KMS-11 (cell line): ENCODE data around the gene PDLIM1.

Experiments used
- H2AFZ ChIP-seq: fragments of 200-600 bp; sonication (generic); 2 replicates; pipeline ENCODE4 v1.6.1; 2016; ENCODE audit warnings: antibody characterized with exemption, mixed run types, low read depth
- H3K27ac ChIP-seq: fragments of 200-600 bp; sonication (generic); 2 replicates; pipeline ENCODE4 v1.6.1; 2016; ENCODE audit warnings: mild to moderate bottlenecking, mixed run types
- H3K27me3 ChIP-seq: fragments of 200-600 bp; sonication (generic); 2 replicates; pipeline ENCODE4 v1.6.1; 2017; ENCODE audit warnings: mild to moderate bottlenecking, low read depth, mixed run types, moderate library complexity; ENCODE audit not compliant: insufficient read depth
- H3K36me3 ChIP-seq: fragments of 200-600 bp; sonication (generic); 2 replicates; pipeline ENCODE4 v1.6.1; 2017; ENCODE audit warnings: mild to moderate bottlenecking, mixed run types; ENCODE audit not compliant: insufficient read depth
- H3K4me1 ChIP-seq: fragments of 200-600 bp; sonication (generic); 2 replicates; pipeline ENCODE4 v1.6.1; 2016; ENCODE audit warnings: mild to moderate bottlenecking, low read depth, mixed run types; ENCODE audit not compliant: poor library complexity, severe bottlenecking
- H3K4me2 ChIP-seq: fragments of 200-600 bp; sonication (generic); 2 replicates; pipeline ENCODE4 v1.7.0; 2016; ENCODE audit warnings: mild to moderate bottlenecking, mixed run types
- H3K4me3 ChIP-seq: fragments of 200-600 bp; sonication (generic); IDR thresholded peaks from 2 replicates; pipeline ENCODE4 v1.6.1; 2017; ENCODE audit warnings: low read depth, low read length, mixed read lengths; ENCODE audit not compliant: insufficient read depth
- H3K79me2 ChIP-seq: fragments of 200-600 bp; sonication (generic); 2 replicates; pipeline ENCODE4 v1.6.1; 2016; ENCODE audit warnings: low read depth, mixed run types; ENCODE audit not compliant: insufficient read depth
- H3K9ac ChIP-seq: fragments of 200-600 bp; sonication (generic); 2 replicates; pipeline ENCODE4 v1.6.1; 2016; ENCODE audit warnings: mild to moderate bottlenecking, mixed run types
- H4K20me1 ChIP-seq: fragments of 200-600 bp; sonication (generic); 2 replicates; pipeline ENCODE4 v1.6.1; 2016; ENCODE audit warnings: mild to moderate bottlenecking, mixed run types; ENCODE audit not compliant: insufficient read depth
- CTCF ChIP-seq: fragments of 200-600 bp; sonication (generic); conservative IDR thresholded peaks from 2 replicates; pipeline ENCODE4 v1.6.1; 2017; ENCODE audit warnings: low read depth, mild to moderate bottlenecking, antibody characterized with exemption, low read length, moderate library complexity, mixed read lengths

Gene PDLIM1

GRCh38 chr10:95275726-95276366 lies 15.0 kb downstream of the PDLIM1 start:
- no peak for TF ChIP-seq CTCF
- Histone ChIP-seq H3K4me1 (peaks cover 6% of the 10 kb centered on the region), H3K36me3 (no peaks in the 10 kb centered on the region), H3K27me3 (no peaks in the 10 kb centered on the region), H4K20me1 (no peaks in the 10 kb centered on the region), H3K9ac (no peak overlapping the region), H3K27ac (no peak overlapping the region), H3K4me3 (no peak overlapping the region), H2AFZ (no peak overlapping the region), H3K79me2 (peaks cover 48% of the 10 kb centered on the region; the same call in 1 of the 2 replicates), H3K4me2 (no peak overlapping the region)

DNA sequence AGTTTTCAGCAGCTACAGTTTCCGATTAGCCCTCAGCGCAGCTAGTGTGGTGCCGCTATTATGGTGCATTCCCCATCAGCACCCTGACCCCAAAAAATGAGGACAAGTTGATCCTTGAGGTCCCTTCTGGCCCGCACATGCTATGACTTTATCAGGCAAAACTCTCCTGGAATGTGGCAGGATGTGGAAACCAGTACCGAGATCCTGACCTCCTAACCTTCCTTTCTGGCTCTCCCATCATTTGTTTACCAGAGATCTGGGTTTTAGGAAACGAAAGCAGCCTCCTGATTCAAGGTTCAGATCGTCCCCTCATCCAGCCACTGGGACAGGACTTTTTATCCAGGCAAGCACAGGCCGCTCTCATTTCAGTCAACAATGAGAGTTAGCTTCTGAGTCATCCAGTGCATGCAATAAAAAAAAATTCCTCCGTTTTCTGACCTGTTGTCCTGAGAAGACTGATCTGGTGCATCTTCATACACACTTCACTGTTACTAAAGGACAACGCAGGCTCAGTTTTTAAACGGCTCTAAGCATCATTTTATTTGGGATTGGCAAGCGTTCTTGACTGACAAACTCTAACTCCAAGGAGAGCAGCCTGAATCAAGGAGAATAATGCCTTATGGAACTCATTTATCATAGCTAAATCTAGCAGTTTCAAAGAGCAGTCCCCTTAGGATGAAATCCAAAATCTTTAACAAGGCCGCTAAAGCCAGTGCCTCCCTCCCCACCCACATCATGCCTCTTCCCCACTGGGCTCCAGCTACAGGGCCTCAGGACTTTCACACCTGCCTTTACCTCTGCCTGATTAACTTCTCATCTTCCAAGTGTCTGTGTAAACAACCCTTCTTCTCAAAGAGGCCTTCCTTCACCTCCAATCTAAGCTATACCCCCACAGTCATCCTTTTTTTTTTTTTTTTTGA lies 17.1 kb downstream of the PDLIM1 start:
- Histone ChIP-seq H3K4me1 (peaks cover 8% of the 10 kb centered on the region), H4K20me1 (no peaks in the 10 kb centered on the region), H3K27ac (no peak overlapping the region), H3K4me2 (no peak overlapping the region), H3K4me3 (no peak overlapping the region), H3K36me3 (no peaks in the 10 kb centered on the region; the same call in 1 of the 2 replicates), H3K27me3 (no peaks in the 10 kb centered on the region), H2AFZ (no peak overlapping the region), H3K79me2 (peaks cover 30% of the 10 kb centered on the region; the same call in 1 of the 2 replicates), H3K9ac (no peak overlapping the region)
- TF ChIP-seq CTCF = no peak

DNA sequence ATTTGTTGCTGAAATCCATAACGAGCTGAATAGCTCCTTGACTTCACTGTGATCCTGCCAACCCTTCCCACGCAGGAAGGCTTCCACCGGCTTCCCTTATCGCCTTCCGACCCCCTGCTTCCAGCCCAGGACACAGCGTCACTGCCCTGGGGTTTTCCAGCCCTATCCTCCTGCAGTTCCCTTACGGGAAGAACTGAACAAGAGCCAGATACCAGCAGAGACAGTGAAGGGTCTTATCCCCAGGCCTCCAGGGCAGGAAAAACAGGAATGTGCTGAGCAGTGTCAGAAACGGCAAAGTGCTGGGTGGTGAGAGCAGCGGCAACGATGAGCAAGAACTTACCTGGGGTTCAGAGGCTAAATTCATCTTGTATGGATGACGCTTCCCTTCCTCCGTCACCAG lies 22.4 kb downstream of the PDLIM1 start:
- Histone ChIP-seq H3K4me3 (no peak overlapping the region), H3K4me2 (no peak overlapping the region), H3K79me2 (peaks cover 4% of the 10 kb centered on the region; the same call in 1 of the 2 replicates), H3K27ac (no peak overlapping the region), H4K20me1 (no peaks in the 10 kb centered on the region), H3K4me1 (peaks cover 60% of the 10 kb centered on the region), H3K36me3 (peaks cover 3% of the 10 kb centered on the region), H2AFZ (no peak overlapping the region), H3K9ac (no peak overlapping the region), H3K27me3 (no peaks in the 10 kb centered on the region)
- no peak for TF ChIP-seq CTCF

- Histone ChIP-seq H3K79me2 (no peaks in the 10 kb centered on the region), H3K27me3 (no peaks in the 10 kb centered on the region), H3K27ac (peak overlapping the region; percentile 34; the same call in 1 of the 2 replicates), H3K4me2 (peak overlapping the region; percentile 19; the same call in 1 of the 2 replicates), H2AFZ (no peak overlapping the region), H3K4me1 (peaks cover 72% of the 10 kb centered on the region), H3K9ac (no peak overlapping the region), H4K20me1 (no peaks in the 10 kb centered on the region), H3K4me3 (no peak overlapping the region), H3K36me3 (peaks cover 3% of the 10 kb centered on the region)
- no peak for TF ChIP-seq CTCF
Measured at GRCh38 chr10:95267251-95267650, 23.6 kb downstream of the PDLIM1 start.
